H9 (cell line): ENCODE results near the gene GNB1L. TPM values are rescaled to one million over a fixed set of nuclear protein-coding genes. Genes with fewer than 3 reads are reported as not detected.

Source experiments
- DNase-seq: peaks from one replicate; pipeline ENCODE4 v3.0.0-alpha.2; 2017
- H2AFZ ChIP-seq: one replicate; pipeline ENCODE4 v1.6.1; 2013; ENCODE audit warnings: mild to moderate bottlenecking, low read length, control low read depth, moderate library complexity
- H2AK5ac ChIP-seq: 2 replicates; pipeline ENCODE4 v1.6.1; 2013; ENCODE audit warnings: low read length, control low read depth, mixed read lengths; ENCODE audit not compliant: insufficient read length
- H2BK120ac ChIP-seq: one replicate; pipeline ENCODE4 v1.6.1; 2013; ENCODE audit warnings: low read depth, mild to moderate bottlenecking, low read length, control low read depth, inconsistent platforms; ENCODE audit not compliant: poor library complexity, severe bottlenecking
- H2BK12ac ChIP-seq: 2 replicates; pipeline ENCODE4 v1.6.1; 2013; ENCODE audit warnings: low read length, control low read depth, mixed read lengths, low read depth; ENCODE audit not compliant: insufficient read length
- H2BK15ac ChIP-seq: 2 replicates; pipeline ENCODE4 v1.6.1; 2013; ENCODE audit warnings: low read depth, low read length, control low read depth
- H2BK20ac ChIP-seq: one replicate; pipeline ENCODE4 v1.6.1; 2013; ENCODE audit warnings: low read depth, mild to moderate bottlenecking, low read length, control low read depth, inconsistent platforms; ENCODE audit not compliant: poor library complexity, severe bottlenecking
- H2BK5ac ChIP-seq: 2 replicates; pipeline ENCODE4 v1.6.1; 2013; ENCODE audit warnings: low read length, control low read depth, mixed read lengths; ENCODE audit not compliant: insufficient read length
- H3K14ac ChIP-seq: 2 replicates; pipeline ENCODE4 v1.6.1; 2013; ENCODE audit warnings: low read length, control low read depth; ENCODE audit not compliant: insufficient read depth
- H3K18ac ChIP-seq: 2 replicates; pipeline ENCODE4 v1.6.1; 2013; ENCODE audit warnings: low read depth, mild to moderate bottlenecking, mixed read lengths, low read length, control low read depth; ENCODE audit not compliant: insufficient read length
- H3K23ac ChIP-seq: 2 replicates; pipeline ENCODE4 v1.6.1; 2013; ENCODE audit warnings: low read length, control low read depth, mixed read lengths, low read depth; ENCODE audit not compliant: insufficient read length
- H3K23me2 ChIP-seq: 2 replicates; pipeline ENCODE4 v1.6.1; 2013; ENCODE audit warnings: low read depth, mild to moderate bottlenecking, mixed read lengths, low read length, control low read depth; ENCODE audit not compliant: insufficient read length, poor library complexity, severe bottlenecking
- H3K27ac ChIP-seq: 2 replicates; pipeline ENCODE4 v1.5.1; 2013; ENCODE audit warnings: low read length, control low read depth, mixed read lengths, low read depth; ENCODE audit not compliant: insufficient read length
- H3K27me3 ChIP-seq: 2 replicates; pipeline ENCODE4 v1.6.1; 2013; ENCODE audit warnings: low read length, control low read depth, inconsistent platforms; ENCODE audit not compliant: insufficient read depth
- H3K4ac ChIP-seq: 2 replicates; pipeline ENCODE4 v1.6.1; 2013; ENCODE audit warnings: low read depth, mild to moderate bottlenecking, control low read depth, inconsistent platforms, low read length, moderate library complexity
- H3K4me1 ChIP-seq: 2 replicates; pipeline ENCODE4 v1.6.1; 2013; ENCODE audit warnings: low read length, control low read depth, inconsistent platforms; ENCODE audit not compliant: insufficient read depth
- H3K4me2 ChIP-seq: 2 replicates; pipeline ENCODE4 v1.6.1; 2013; ENCODE audit warnings: low read length, control low read depth, mixed read lengths; ENCODE audit not compliant: insufficient read length, insufficient read depth
- H3K56ac ChIP-seq: 2 replicates; pipeline ENCODE4 v1.6.1; 2013; ENCODE audit warnings: low read depth, mild to moderate bottlenecking, mixed read lengths, low read length, control low read depth; ENCODE audit not compliant: insufficient read length
- H3K79me1 ChIP-seq: 2 replicates; pipeline ENCODE4 v1.6.1; 2013; ENCODE audit warnings: low read depth, mild to moderate bottlenecking, moderate library complexity, low read length, control low read depth, inconsistent platforms; ENCODE audit not compliant: insufficient read depth, poor library complexity, severe bottlenecking
- H3K79me2 ChIP-seq: 2 replicates; pipeline ENCODE4 v1.6.1; 2013; ENCODE audit warnings: low read length, control low read depth, inconsistent platforms; ENCODE audit not compliant: insufficient read depth
- H3K9ac ChIP-seq: 2 replicates; pipeline ENCODE4 v1.6.1; 2013; ENCODE audit warnings: low read length, control low read depth, mixed read lengths; ENCODE audit not compliant: insufficient read length; ENCODE audit errors: extremely low read depth
- H3K9me3 ChIP-seq: one replicate; pipeline ENCODE4 v1.6.1; 2013; ENCODE audit warnings: low read depth, low read length, inconsistent platforms; ENCODE audit not compliant: control insufficient read depth
- H3T11ph ChIP-seq: one replicate; pipeline ENCODE4 v1.6.1; 2013; ENCODE audit warnings: mild to moderate bottlenecking, low read length, control low read depth, inconsistent platforms
- H4K20me1 ChIP-seq: one replicate; pipeline ENCODE4 v1.6.1; 2013; ENCODE audit not compliant: control insufficient read depth, insufficient read length, insufficient read depth
- H4K5ac ChIP-seq: 2 replicates; pipeline ENCODE4 v1.6.1; 2013; ENCODE audit warnings: low read depth, mild to moderate bottlenecking, mixed read lengths, low read length, control low read depth; ENCODE audit not compliant: insufficient read length
- H4K8ac ChIP-seq: replicated peaks from 2 replicates; pipeline ENCODE4 v1.6.1; 2013; ENCODE audit warnings: low read length, control low read depth, mixed read lengths, low read depth; ENCODE audit not compliant: insufficient read length
- H4K91ac ChIP-seq: 2 replicates; pipeline ENCODE4 v1.6.1; 2013; ENCODE audit warnings: low read depth, mild to moderate bottlenecking, moderate library complexity, mixed read lengths, low read length, control low read depth; ENCODE audit not compliant: insufficient read length
- H3K27ac Mint-ChIP-seq, 3 experiments: 2 replicates in 2 of 3; 3 replicates in 1 of 3; pipeline ENCODE4 v1.8.0; 2020 to 2021; ENCODE audit warnings: mixed read lengths in 3 of 3, mild to moderate bottlenecking in 1 of 3, moderate library complexity in 1 of 3
- H3K27me3 Mint-ChIP-seq: 2 replicates; pipeline ENCODE4 v1.8.0; 2021; ENCODE audit warnings: low read depth, mild to moderate bottlenecking, moderate library complexity, mixed read lengths
- H3K36me3 Mint-ChIP-seq, 3 experiments: 2 replicates in 2 of 3; 3 replicates in 1 of 3; pipeline ENCODE4 v1.8.0; 2020 to 2021; ENCODE audit warnings: low read depth in 3 of 3, mixed read lengths in 3 of 3; ENCODE audit not compliant: insufficient read depth in 1 of 3
- H3K4me1 Mint-ChIP-seq, 2 experiments: 2 replicates each; pipeline ENCODE4 v1.8.0; 2020; ENCODE audit warnings: mixed read lengths in 2 of 2
- H3K4me3 Mint-ChIP-seq, 2 experiments: 2 replicates in 1 of 2; 3 replicates in 1 of 2; pipeline ENCODE4 v1.8.0; 2020 to 2021; ENCODE audit warnings: mild to moderate bottlenecking in 2 of 2, mixed read lengths in 2 of 2, moderate library complexity in 1 of 2
- H3K9me3 Mint-ChIP-seq, 2 experiments: 2 replicates in 1 of 2; 3 replicates in 1 of 2; pipeline ENCODE4 v1.8.0; 2020; ENCODE audit warnings: mild to moderate bottlenecking in 2 of 2, mixed read lengths in 2 of 2, moderate library complexity in 1 of 2
- CTCF ChIP-seq: fragments of 200-600 bp; sonication (generic); conservative IDR thresholded peaks from 3 replicates; pipeline ENCODE4 v1.8.0; 2021; ENCODE audit warnings: antibody characterized with exemption, mild to moderate bottlenecking
- WGBS: extraction: QIAGEN DNeasy Blood & Tissue Kit; methylation state at CpG from one replicate; pipeline ENCODE4 v1.1.7; 2013; ENCODE audit warnings: missing lambda C conversion rate, low lambda C conversion rate, mixed read lengths; ENCODE audit not compliant: insufficient read length; ENCODE audit errors: extremely low coverage; 5-methylcytosine and 5-hydroxymethylcytosine counted together
- total RNA-seq: library from RNA; stranded (reverse); gene quantifications from 2 replicates; pipeline ENCODE4 v1.2.1, GENCODE V29; 2021

Gene GNB1L
- total RNA-seq, 1 experiment from 2014 or later = 22.4 TPM

- Histone ChIP-seq H3K4me2 (no peak overlapping the region), H3K27ac (no peak overlapping the region)
These were observed 28.0 kb upstream of the GNB1L start for GRCh38 chr22:19882446-19883381.

More at GRCh38 chr22:19882446-19883381, 28.0 kb upstream of the GNB1L start:
- Histone ChIP-seq H4K91ac (peak overlapping the region; percentile 88), H3K9ac (no peak overlapping the region), H3K14ac (peak overlapping the region; percentile 9; the same call in 1 of the 2 replicates), H4K5ac (no peak overlapping the region), H3K18ac (peak overlapping the region; percentile 46), H2BK12ac (peak overlapping the region; percentile 37), H3K27me3 (no peaks in the 10 kb centered on the region), H3K79me2 (no peaks in the 10 kb centered on the region; the same call in 1 of the 2 replicates), H2BK120ac (no peak overlapping the region), H2AK5ac (no peak overlapping the region), H3K56ac (no peak overlapping the region), H2BK20ac (no peak overlapping the region), H3K79me1 (no peaks in the 10 kb centered on the region), H4K8ac (no peak overlapping the region), H3T11ph (no peak overlapping the region), H2BK15ac (no peak overlapping the region), H3K4me1 (peaks cover 2% of the 10 kb centered on the region; the same call in 1 of the 2 replicates), H3K4ac (peak overlapping the region; percentile 24), H3K9me3 (no peaks in the 10 kb centered on the region), H2BK5ac (no peak overlapping the region), H3K23me2 (no peaks in the 10 kb centered on the region), H3K23ac (no peak overlapping the region), H2AFZ (no peak overlapping the region), H4K20me1 (no peaks in the 10 kb centered on the region)
- Mint-ChIP-seq H3K27me3 (no peaks in the 10 kb centered on the region; the same call in 1 of the 2 replicates), H3K27ac (peak overlapping the region; percentile 8 to 99 (median 23); a peak in 3 of 7 replicates), H3K36me3 (no peaks in the 10 kb centered on the region), H3K4me3 (no peak overlapping the region), H3K9me3 (no peaks in the 10 kb centered on the region), H3K4me1 (peaks cover 29% of the 10 kb centered on the region in 2 experiments)
- no CpG with 5 or more reads among the region's 26 CpGs for WGBS
- no peak for TF ChIP-seq CTCF
- DNase-seq = peak; percentile 23
